ENCODE data around the gene FGD5.

The FGD5 gene

GRCh38 chr3:14788644-14789043 is 30.1 kb upstream of the FGD5 start:
- no peak for DNase-seq

DNA sequence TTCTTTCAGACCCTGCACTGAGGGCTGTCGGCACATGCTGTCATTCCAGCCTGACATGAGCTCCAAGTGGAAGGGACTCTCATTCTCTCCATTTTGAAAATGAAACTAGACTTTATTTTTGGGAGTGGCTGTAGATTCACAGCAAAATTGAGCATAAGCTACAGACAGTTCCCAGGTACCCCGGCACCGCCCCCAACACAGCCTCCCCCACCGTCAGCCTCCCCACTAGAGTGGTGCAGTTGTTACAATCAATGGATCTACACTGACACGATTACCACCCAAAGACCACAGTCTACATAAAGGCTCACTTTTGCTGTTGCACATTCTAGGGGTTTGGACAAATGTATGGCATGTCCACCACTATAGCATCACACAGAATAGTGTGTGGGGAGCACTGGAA is 29.5 kb upstream of the FGD5 start:
- no peak for DNase-seq

DNA sequence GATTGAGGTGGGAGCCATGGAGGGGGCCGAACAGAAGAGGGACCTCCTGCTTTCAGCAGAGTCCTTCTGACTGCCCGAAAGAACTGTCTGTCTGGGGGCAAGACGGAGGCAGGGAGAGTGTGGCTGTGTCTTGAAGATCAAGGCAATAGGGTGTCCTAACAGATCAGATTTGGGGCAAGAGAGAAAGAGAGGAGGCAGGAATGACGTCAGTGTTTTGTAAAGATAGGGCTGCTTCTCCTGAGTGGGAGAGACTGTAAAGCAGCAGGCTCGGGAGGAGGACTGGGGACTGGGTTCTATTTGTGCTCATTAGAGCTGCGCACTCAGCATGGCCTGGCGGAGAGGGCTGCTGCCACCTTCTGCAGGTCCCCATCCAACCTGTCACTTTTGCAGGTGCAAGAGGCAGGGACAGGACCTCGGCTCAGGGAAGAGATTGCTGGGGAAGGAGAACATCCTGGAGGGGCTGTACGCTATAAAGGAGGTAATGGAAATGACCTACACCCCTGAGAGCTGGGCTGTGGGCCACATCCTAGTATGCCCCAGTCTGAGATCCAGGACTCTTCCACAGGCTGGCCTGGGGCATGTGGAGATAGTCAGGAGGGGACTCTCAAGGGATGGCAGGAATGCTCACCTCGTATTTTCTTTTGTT is 29.0 kb upstream of the FGD5 start:
- DNase-seq: no peak

GRCh38 chr3:14791343-14791945 is 27.3 kb upstream of the FGD5 start:
- DNase-seq: peak; percentile 62 to 70

GRCh38 chr3:14792691-14793121 is 26.1 kb upstream of the FGD5 start:
- no peak for DNase-seq

DNA sequence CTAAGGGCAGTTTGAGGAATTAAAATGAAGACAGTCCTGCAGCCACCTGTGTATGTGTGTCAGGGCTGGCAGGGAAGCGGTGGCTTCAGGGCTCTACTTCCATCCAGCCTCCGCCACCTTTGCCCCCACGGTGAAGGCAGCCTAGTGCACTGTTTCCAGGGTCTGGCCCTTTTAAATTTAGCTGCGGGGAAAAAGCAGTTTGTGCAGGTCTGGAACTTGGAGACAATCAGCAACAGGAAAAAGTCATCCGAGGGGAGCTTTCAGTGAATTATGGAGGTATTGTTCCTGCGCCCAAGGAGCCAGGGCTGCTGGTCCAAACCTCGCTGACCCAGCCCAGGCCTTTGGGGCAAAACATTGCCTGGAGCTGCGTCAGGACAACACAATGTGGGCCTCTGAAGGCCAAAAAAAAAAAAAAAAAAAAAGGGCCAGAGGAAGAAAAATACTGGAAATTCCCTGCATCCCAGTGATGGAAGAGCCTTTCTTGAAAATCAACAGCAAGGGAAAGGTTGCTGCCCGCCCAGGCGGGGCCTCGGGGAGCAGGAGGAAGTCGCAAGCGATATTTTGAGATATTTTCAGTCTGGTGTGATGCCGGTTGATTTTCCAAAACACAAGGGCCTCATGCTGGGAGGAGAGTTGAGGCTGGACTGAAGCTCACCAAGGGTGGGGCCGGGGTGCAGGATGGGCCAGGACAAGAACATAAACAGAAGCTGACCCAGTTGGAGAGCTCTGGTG is 25.5 kb upstream of the FGD5 start:
- no peak for DNase-seq

GRCh38 chr3:14793858-14794234 is 24.9 kb upstream of the FGD5 start:
- DNase-seq: no peak

GRCh38 chr3:14794435-14794834 is 24.3 kb upstream of the FGD5 start:
- DNase-seq: no peak

DNA sequence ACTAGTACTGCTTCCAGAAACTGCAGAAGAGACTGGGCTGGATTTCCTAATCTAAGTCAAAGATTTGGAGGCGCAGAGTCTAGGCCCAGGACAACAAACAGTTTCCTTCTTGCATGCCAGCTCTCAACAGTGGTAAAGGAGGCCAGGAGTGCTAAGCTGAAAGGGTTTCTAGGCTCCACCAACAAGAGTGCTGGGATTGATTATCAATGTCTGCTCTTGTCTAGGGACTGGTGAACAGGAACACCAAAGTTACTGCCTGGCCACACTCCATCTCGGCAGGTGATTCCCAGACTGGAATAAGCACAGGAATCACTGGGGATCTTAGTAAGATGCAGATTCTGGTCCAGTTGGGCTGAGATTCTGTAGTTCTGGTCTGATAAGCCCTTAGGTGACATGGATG is 22.8 kb upstream of the FGD5 start:
- DNase-seq: no peak

DNA sequence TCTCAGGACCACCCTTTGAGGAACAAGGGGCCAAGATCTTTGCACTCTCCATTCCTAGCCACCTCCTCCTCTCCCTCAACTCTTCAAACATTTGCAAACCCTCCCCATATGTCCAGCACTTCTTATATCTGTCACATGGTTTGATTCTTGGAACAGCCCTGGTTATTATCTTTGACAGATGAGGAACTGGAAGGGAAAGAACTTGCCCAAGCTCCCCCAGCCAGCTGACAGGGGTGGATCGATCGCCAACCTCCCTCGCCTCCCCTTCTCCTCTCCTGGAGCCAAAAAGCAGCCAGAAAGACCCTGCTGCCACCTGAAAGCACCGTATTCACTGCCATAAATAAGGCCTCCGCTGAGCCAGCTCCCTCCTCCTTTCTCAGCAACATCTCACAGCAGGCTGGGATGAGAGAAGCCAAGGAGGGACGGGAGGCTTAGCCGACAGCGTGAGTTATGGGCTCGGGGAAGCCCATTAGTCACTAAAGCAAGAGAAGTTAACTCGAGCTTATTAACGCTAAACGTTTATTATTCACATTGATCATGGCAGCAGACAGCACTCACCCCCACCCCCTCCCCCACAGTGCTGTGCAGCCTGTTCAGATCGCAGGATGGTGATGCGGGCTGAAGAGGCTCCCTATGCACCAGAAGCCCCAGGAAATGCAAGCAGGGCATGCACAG is 22.2 kb upstream of the FGD5 start:
- no peak for DNase-seq

DNA sequence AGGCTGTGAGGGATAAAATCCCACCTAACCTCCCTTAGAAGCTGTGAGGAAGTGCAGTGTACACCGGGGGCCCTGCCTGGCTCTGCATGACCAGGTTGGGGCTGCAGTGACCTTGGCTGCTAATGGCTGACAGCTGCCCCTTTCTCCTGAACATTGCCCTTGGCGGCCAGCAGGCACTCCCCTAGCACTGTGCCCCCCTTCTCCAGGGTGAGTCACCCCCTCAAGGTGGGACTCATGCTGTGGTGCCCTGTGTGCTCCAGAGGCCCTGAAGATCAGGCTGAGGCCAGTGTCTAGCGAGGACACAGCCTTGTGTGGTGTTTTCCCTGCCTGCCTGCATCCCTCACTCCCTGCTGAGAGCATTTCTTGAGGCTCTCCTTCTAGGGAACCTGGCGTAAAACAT is 21.0 kb upstream of the FGD5 start:
- DNase-seq: no peak

GRCh38 chr3:14798231-14798630 is 20.5 kb upstream of the FGD5 start:
- DNase-seq: no peak

DNA sequence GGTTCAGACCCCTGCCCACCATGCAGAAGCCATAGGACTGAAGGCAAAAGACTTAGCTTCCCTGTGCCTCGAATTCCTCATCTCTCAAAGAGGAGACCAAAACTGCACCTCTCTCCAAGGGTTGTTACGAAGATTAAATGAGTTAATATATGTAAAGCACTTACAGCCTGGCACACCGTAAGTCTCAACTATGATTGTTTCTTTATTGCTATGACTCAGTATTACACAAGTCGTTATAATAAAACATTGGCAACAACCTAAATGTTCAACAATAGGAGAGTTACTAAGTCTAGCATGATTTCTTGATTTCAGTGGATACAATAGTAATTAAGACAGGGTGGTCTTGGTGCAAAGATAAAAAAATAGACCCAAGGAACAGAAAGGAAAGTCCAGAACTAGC is 19.6 kb upstream of the FGD5 start:
- DNase-seq: no peak

- no peak for DNase-seq
Measured at GRCh38 chr3:14801031-14801430, 17.7 kb upstream of the FGD5 start.

GRCh38 chr3:14801668-14802380 is 16.9 kb upstream of the FGD5 start:
- no peak for DNase-seq

GRCh38 chr3:14802381-14802731 is 16.4 kb upstream of the FGD5 start:
- no peak for DNase-seq

- peak; percentile 3 to 5 for DNase-seq
Measured at GRCh38 chr3:14803101-14803980, 15.4 kb upstream of the FGD5 start.

DNA sequence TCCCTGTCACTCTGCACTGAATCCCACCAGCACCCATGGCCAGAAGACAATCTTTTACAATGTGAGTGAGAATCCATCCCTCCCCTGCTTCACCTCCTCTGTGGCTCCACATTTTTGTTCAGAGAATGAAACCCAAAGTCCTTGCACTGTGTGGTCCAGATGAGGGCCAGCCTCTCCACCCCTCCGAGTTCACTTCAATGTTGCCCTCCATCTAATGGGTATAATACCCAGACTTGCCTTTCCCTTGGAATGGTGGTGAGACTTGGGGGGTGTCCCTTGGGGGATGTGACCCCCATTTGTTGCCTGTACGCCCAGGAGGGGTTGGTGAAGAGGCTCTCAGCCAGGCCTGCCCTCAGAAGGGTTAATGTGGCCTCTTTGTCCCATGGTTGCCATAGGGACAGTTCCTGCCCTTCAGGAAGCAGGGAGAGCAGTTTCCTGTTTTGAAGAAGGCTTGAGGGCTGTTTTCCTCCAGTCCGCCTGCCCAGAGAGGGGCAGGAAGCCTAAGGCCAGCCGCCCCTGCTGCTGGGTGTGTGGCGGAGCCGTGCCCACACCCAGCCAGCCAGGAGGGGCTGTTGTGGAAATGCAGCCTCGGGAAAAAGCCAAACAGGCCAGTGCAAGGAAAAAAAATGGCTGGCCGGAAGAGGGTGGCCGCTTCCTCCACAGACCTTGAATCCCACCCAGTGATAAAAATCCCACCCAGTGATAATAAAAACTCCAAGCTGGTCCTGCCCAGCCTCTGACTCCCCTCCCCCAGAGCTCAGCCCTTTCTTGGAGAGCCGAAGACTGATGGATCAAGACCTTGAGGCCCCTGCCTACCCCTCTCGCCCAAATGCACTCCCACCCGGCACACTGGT is 14.6 kb upstream of the FGD5 start:
- DNase-seq: no peak

DNA sequence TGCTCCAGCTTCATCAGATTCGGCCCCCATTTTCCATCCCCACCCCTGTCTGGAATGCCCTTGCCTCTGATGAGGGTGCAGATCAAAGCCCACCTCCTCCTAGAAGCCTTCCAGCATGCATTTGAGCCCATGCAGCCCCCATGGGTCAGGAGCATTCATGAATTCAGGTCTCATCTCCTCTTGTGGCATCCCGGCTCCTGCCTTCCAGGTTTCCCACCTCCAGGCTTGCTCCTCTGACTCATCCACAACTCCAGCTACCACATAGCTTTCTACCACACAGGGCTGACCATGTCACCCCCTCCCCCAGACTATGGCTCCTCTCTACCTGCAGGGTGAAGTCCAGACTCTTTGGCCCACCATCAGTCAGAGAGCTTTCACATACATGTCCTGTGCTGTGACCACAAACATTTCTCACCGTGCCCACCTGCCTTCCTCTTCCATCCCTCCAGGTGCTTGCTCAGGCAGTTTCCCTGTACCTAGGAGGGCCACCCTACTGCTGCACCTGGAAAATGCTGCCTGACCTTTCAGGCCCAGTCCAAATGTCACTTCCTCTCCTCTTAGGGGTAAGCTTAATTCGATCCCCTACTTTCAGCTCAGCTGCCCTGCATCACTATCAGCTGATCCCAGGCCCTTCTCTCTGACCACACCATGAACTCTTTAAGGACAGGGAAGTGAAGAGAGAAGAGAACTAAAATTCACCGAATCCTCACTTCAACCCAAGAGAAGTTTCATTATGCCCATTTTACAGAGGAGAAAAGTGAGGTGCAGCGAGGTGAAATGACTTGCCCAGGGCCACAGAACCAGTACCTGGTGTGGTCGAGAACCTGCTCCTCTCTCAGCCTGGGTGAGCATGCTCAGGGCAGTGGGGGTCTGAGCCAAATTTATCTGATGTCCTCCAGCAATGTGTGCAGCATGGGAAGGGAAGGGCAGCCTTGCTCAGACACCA is 13.7 kb upstream of the FGD5 start:
- DNase-seq: no peak

DNA sequence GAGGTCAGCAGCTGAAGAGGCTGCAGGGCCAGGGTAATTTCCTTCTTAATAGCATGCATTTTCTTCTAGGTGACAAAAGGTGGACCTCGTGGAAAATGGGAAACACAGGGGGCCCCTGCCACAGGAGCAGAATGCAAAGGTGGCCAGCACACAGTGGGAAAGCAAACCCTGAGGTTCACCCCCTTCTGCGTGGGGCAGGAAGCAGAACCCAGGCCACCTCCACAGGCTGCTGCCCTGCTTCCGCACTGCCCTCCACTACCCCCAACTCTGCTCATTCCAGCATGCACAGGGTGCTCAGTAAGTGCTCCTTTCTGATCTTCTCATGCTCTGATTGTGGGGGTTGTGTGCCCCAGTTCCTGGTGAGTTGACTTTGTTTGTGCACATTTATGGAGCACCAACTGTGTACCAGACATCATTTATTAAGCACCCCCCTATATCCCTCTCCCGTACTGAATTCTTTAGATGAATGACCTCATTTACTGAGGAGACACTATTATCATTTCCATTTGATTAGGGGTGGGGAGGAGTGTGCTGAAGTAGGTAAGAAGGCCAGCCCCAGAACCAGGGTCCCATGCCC is 12.7 kb upstream of the FGD5 start:
- DNase-seq: no peak

All from activated CD4-positive, alpha-beta T cell treated with anti-CD3 and anti-CD28 coated beads, Interleukin-2, amount 50 U/mL, for 48 hours (primary cell).